GM19395 (cell line): ENCODE data around the gene CACNA1C.

Experiments
- ATAC-seq: cut with Tn5 transposase; IDR thresholded peaks from one replicate; pipeline ENCODE4 v1.9.1; 2021; ENCODE audit warnings: mild to moderate bottlenecking, moderate library complexity; ENCODE audit not compliant: unreplicated experiment

The CACNA1C gene

DNA sequence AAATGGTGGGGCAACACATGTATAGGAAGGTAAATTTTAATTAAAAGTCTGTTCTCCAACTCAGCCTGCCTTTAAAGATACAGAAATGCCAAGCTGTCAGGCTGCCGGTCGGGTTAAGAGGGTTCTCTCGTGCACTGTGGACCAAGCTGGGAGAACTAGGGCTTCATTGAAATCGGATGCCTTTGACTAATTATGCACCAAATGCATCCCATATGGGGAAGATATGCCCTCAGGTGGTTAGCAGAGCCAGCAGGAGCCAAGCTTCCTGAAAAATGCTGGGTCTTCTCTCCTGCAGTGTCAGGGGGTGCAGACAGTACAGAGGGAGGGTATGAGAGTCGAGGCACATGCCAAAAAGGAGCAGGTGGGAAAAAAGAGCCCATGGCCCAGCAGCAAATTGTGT lies 236.1 kb downstream of the CACNA1C start:
- no peak for ATAC-seq

- ATAC-seq = no peak
These were observed 236.7 kb downstream of the CACNA1C start for GRCh38 chr12:2289525-2289924.

- ATAC-seq = no peak
These were observed 237.3 kb downstream of the CACNA1C start for GRCh38 chr12:2290091-2290490.

- ATAC-seq = no peak
These were observed 237.8 kb downstream of the CACNA1C start for GRCh38 chr12:2290516-2291065.

DNA sequence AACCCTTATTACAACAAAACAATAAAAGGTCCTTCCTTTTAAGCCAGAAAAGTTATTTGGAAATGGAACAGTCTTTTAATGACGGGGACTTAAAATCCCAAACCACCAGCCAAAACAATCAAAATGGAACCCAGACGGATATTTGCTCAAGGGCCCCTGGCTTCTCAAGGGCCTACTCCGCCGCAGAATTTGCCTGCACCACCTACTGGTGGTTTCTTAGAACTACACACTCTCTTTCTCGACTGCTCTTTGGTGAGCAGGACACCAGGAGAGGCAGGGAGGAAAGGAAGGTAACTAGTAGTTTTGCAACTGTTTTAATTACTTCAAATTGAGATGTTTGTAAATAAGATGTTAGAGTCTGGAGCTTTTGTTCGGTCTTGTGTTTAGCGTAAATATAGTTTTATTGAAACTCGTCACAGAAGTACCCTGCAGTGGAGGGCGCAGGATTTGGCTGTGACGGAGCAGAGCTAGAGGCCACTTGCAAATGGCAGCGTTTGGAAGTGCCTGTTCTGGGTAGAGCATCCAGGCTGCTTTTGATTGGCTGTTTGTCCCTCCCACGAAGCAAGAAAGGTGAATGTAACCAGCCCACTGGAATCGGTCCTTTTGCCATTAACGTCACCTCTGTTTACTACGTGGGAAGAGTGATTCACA lies 238.5 kb downstream of the CACNA1C start:
- no peak for ATAC-seq

GRCh38 chr12:2291947-2292346 lies 239.2 kb downstream of the CACNA1C start:
- no peak for ATAC-seq

DNA sequence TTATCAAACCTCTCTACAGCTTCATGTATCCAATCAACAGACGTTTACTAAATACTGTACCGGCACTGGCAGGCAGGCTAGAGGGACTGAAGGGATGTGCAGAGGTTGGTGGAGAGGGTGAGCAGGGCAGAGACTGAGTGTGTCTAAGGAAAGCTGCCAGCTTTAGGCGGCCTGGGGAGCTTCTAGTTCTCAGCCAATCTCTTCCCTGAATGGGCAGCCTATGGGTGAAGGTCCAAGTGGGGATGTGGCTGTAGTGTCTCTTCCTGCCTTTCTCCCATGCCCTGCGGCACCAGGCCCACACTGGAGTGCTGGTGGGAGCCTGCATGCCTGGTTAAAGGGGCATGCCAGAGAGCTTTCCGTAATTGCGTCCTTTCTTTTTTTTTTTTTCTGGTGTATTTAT lies 239.8 kb downstream of the CACNA1C start:
- ATAC-seq = no peak

DNA sequence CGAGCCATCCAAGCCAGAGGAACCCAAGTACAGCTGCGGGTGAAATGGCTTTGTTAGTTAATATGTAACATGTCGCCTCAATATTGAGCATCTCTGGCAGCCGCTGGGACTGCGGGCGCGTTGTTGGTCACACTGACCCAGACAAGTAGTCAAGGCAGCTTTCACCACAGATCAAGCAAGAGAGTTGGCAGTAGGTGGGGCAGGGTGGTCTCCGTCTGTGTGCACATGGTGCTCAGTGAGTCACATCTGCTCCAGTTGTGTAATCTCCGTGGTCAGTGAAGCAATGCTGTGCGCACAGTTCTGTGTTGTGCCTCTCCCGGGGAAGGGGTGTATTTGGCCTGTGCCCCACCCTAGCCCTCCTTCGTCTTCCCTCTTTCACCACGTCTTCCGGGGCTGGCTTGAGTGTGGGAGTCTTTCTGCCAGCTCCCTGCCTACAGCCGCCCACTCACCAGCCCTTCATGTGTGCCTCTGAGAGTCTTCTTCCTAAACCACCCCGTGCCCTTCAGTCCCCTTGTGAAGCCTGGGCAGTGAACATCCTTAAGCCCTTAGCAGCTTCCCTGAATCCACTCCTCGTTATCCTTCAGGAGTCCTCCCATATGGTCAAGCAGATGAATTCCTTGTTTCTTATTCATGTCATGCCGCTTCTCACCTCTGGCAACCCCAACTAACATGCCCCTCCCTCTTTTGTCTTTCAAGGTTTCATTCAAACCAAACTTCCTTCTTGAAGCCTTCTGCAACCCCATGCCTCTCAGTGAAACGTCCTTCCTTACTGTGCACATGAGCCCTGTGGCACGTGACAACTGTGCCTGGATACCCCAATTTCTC lies 242.1 kb downstream of the CACNA1C start:
- ATAC-seq = no peak

GRCh38 chr12:2295941-2296461 lies 243.2 kb downstream of the CACNA1C start:
- ATAC-seq = no peak

GRCh38 chr12:2297004-2297403 lies 244.2 kb downstream of the CACNA1C start:
- no peak for ATAC-seq

DNA sequence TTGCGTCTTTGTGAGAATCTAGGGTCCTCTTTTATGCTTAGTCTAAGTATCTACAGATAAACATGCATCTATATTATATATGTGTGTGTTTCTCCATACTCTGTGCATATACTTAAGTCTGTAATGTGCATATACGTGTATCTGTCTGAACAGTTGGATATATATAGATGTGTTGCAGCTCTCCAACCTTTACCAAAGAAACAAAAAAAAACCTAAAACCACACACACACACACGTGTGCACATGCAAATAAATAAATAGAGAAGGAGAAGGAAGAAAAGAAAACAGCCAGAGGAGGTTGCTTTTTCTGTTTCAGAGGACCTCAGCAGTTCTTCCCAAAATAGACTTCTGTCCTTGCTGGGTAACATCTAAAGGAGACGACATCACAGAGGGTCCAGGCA lies 244.9 kb downstream of the CACNA1C start:
- no peak for ATAC-seq

DNA sequence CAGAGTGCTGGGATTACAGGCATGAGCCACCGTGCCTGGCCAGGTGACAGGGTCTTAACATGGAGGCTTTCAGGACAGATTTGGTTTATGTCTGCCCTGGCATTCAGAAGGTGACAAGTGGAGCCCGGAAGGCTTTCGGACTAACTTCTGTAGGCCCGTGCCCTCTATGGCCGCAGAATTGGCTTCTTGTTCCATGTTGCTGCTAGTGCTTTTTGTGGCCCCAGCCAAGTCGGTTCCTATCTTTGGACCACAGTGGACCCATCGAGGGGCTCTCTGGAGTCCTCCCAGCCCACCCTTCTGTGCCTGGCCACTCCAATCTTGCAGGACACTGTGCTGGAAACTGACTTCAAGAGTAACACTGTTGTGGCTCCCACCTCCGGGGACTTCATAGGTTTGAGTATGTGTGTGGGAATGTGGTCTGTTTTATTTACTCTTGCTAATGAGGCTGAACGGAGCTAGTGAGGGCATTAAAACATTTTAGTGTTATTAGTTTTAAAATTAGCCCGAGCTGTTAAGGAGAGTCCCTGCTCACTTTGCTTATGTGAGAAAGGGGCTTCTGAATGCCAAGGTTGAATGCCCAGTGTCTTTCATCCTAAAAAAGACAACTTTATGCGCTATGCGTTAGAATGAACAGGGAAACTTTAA lies 245.9 kb downstream of the CACNA1C start:
- ATAC-seq = no peak

- ATAC-seq = no peak
These were observed 246.4 kb downstream of the CACNA1C start for GRCh38 chr12:2299206-2299605.

DNA sequence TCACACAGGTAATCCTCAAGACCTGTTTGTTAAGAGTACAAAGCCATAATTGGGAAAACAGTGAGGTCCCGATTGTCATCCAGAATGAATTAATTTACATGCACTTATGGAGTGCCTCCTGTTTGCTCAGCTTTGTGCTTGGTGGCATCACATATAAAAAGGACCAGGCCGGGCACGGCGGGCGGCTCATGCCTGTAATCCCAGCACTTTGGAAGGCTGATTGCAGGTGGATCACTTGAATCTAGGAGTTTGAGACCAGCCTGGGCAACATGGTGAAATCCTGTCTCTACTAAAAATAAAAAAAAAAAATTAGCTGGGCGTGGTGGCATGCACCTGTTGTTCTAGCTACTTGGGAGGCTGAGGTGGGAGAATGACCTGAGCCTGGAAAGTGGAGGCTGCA lies 247.4 kb downstream of the CACNA1C start:
- no peak for ATAC-seq

DNA sequence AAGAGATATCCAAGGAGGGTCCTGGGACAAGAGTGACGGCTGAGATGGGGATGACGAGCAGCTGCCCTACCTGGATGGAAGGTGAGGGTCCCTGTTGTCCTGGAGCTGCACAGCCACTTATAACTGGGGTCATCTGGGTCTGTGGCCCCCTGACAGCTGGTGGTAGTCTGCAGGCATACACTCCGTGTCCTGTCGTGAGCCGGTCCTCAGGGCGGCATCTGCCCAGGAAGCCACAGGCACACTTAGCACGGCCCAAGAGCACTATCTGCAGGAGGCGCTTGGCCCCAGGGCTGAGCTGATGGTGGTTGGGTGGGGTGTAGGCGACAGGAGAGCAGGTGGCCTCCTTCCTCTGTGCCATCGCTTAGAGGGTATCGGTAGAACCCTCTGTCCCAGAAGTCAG lies 248.1 kb downstream of the CACNA1C start:
- no peak for ATAC-seq

DNA sequence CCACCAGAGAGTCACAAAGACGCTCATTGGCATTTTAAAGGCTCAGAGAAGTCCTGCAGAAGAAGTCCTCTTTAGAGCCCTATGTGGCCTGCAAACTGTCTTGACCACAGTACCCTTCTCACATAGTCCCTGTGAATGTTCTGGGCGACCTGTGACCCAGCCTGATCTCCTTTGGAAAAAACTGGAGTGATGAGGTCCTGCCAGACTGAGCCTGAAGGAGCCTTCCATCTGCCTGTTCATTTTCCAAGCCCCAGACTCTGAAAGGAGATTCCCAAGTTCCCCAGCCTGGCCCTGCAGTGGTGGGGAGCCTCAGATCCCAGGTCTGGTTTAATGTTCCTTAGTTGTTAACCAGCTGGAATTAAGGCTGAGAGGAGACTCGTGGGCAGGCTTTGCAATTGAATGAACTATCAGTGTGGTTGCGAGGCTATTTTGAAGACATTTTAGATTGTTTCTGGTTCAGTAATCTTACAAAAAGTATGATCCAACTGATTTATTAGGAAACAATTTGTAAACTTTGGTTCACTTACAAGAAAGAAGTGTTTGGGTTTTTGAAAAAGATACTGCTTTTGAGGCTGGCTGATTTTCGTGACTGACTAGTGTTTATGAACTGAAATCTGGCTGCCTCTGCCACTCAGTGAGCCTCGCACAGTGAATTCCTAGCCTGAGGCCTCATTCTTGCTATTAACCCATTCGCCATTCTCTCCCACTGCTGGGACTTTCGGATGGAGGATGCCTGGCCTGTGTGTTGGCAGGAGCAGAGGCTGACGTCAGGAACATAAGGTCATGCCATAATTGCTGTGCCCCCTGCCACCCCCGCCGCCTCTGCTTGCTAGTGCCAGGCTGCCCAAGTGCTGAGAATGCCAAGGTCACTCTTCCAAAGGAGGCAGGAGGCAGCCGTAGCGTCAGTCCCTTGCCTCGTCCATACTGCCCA lies 249.0 kb downstream of the CACNA1C start:
- ATAC-seq = no peak

- no peak for ATAC-seq
These were observed 250.2 kb downstream of the CACNA1C start for GRCh38 chr12:2302711-2303580.

- ATAC-seq = no peak
These were observed 251.4 kb downstream of the CACNA1C start for GRCh38 chr12:2304223-2304622.

- ATAC-seq = peak; percentile 76
These were observed 253.2 kb downstream of the CACNA1C start for GRCh38 chr12:2306012-2306411.
